ENCODE data around the gene MCCC2. TPM values are rescaled to one million over a fixed set of nuclear protein-coding genes. Genes with fewer than 3 reads are reported as not detected.

MCCC2 gene
- total RNA-seq, 1 experiment from 2014 or later, result 117 TPM

DNA sequence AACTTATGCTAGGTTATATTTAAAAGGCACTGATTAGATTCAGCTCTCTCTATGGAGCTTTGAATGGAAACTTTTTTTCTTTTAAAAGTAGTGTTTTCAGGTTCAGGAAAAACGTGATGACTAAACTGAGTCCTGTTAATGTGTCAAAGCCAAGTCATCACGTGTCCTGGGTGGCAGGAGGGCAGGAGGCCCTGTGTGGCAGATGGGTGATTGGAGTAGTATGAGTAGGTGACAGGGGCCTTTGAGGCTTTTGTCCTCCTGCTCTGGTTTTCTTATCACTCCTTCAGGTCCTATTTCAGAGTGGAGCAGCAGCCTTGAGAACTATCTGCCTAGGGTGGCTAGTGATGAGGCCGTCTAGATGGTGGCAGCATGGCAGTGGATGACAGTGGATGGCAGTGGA lies 114.3 kb downstream of the MCCC2 start:
- DNase-seq (ENCODE audit: low spot score), result no peak
- in situ Hi-C loops (cut with HindIII; ENCODE audit: low sequenced_read_pairs), result no loop called here

DNA sequence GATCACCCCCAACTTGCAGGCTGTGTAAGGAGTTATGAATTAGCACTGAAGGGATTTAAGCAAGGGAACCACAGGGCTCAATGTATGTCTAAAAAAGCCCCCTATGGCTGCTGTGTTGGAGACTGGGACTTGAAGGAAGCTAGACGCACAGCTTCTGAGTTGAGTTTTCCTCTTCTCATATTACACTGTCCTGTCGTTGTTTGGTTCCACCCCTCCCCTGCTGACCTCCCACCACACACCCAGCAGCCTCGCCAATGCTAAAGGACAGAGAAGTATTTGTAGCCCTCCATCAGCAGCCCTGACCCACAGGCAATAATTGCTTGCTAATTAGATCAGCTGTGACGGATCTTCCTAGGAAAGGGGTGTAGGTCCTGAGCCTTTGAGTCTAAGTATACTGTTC lies 116.8 kb downstream of the MCCC2 start:
- DNase-seq (ENCODE audit: low spot score), result no peak
- in situ Hi-C loops (cut with HindIII; ENCODE audit: low sequenced_read_pairs), result no loop called here

DNA sequence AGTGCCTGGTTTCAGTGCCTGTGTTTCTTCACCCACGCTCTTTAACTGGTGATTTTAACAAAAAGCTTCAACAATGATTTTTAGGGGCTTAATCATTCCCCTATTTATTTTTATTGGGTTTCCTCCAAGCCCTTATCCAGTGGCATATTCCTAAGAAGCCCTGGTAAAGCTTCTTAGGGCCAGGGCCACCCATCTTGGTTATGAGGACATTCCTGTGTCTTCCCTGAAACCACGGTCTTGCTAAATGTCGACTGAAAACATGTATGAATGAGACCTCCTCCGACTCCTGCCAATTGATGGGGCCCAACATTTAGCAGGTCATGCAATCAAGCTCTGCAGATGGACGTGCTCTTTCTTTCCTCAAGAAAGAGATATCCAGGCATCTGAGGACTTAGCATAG lies 118.3 kb downstream of the MCCC2 start:
- in situ Hi-C loops (cut with HindIII; ENCODE audit: low sequenced_read_pairs), result no loop called here
- DNase-seq (ENCODE audit: low spot score), result no peak

DNA sequence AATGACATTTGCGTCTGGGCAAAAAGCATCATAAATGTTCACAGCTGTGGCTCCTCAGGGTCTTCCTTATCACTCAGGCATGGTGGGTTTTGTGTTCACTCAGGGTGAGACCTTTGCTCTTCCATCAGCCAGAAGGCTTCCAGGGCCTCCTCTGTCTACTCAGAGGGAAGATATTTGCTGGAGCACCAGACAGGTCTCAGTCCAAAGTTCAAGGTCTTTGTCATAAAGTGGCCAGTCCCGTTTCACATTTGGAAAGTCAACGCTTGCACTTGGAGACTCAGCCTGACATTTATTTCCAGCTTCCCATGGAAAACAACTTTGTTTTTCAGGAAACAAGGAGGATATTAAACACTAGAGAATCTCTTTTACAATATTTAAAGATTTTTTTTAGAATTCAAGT lies 119.8 kb downstream of the MCCC2 start:
- in situ Hi-C loops (cut with HindIII; ENCODE audit: low sequenced_read_pairs), result no loop called here

More for the DNA sequence above, 119.8 kb downstream of the MCCC2 start:
- no peak for DNase-seq (ENCODE audit: low spot score)

Other genes starting within 250 kb of the MCCC2 start
- 13.0 and 21.4 TPM in 2 replicates for gene BDP1, start 131.7 kb upstream of the MCCC2 start, total RNA-seq (2014; rRNA removed; shearing (Covaris generic))
- gene CARTPT, start 131.9 kb downstream of the MCCC2 start, total RNA-seq (2014; rRNA removed; shearing (Covaris generic)), result not detected in 2 replicates